Motor neuron (in vitro differentiated cells): ENCODE results near the gene ARHGEF7. TPM values are rescaled to one million over a fixed set of nuclear protein-coding genes. Genes with fewer than 3 reads are reported as not detected.

Source experiments
- ATAC-seq, 8 experiments: fragments of 200-7000 bp; cut with Tn5 transposase; replicated peaks in 6 of 8; 2 replicates each; pipeline ENCODE4 v1.8.0; 2021; ENCODE audit warnings: mild to moderate bottlenecking in 8 of 8, moderate library complexity in 8 of 8
- H3K27ac ChIP-seq, 2 donors: fragments of 250-450 bp; sonication (Bioruptor Pico); 2 replicates each; pipeline ENCODE4 v1.9.0; 2021; ENCODE audit warnings: antibody characterized with exemption in 2 of 2, mild to moderate bottlenecking in 2 of 2, moderate library complexity in 1 of 2
- H3K4me1 ChIP-seq, 2 donors: fragments of 250-450 bp; sonication (Bioruptor Pico); replicated peaks in 1 of 2; 2 replicates each; pipeline ENCODE4 v1.6.1; 2021; ENCODE audit warnings: antibody characterized with exemption in 2 of 2, mild to moderate bottlenecking in 2 of 2, moderate library complexity in 1 of 2
- H3K4me3 ChIP-seq, 5 donors: fragments of 250-450 bp; sonication (Bioruptor Pico); 2 replicates each; pipeline ENCODE4 v1.9.0; 2021; ENCODE audit warnings: antibody characterized with exemption in 5 of 5, mild to moderate bottlenecking in 5 of 5, moderate library complexity in 4 of 5
- WGBS, 10 experiments: fragments of 450-650 bp; shearing (Covaris generic); methylation state at CpG; one replicate each; pipeline ENCODE4 v1.0.0; 2022; 5-methylcytosine and 5-hydroxymethylcytosine counted together
- in situ Hi-C, 9 experiments: fragments of 400-800 bp; cut with MboI; loops; one replicate each; pipeline ENCODE4 v1.15.0; 2021; ENCODE audit warnings: low sequenced_read_pairs in 9 of 9, low pct_unique_long_range_greater_than_20kb in 2 of 9; ENCODE audit not compliant: unreplicated experiment in 9 of 9
- total RNA-seq, 8 experiments: library from RNA; unstranded; fragments of 300-600 nt; gene quantifications; 2 replicates each; pipeline versions ENCODE4 v1.2.3 to v1.2.4, GENCODE V29; 2022

The ARHGEF7 gene
- total RNA-seq, 8 experiments from 2014 or later, result 27.9 to 56.9 (median 50.5) TPM

GRCh38 chr13:111145506-111145905, 30.4 kb downstream of the ARHGEF7 start:
- no peak overlapping the region for H3K27ac ChIP-seq
- in situ Hi-C loops, result no loop called here
- no peak for ATAC-seq
- no peak overlapping the region for H3K4me3 ChIP-seq
- WGBS, 10 experiments, result 80 to 90% methylated on average over 2 to 3 of the region's 7 CpGs; no CpG with 5 or more reads in 8 of the 10 experiments
- peaks cover 0 to 5% of the 10 kb centered on the region in 2 donors for H3K4me1 ChIP-seq

- ATAC-seq, result peak in 2 of 8 experiments; percentile 2 to 3
- peak overlapping the region; percentile 62 to 97 (median 95) for H3K4me3 ChIP-seq
- peaks cover 9 to 14% of the 10 kb centered on the region in 2 donors for H3K4me1 ChIP-seq
- in situ Hi-C loops, result no loop called here
- 2 to 29% (median 8%) methylated on average over 3 to 10 of the region's 11 CpGs for WGBS, 10 experiments
- peak overlapping the region; percentile 94 to 97 for H3K27ac ChIP-seq
Measured at GRCh38 chr13:111152844-111153243, 37.7 kb downstream of the ARHGEF7 start.

- in situ Hi-C loops, result no loop called here
- peak; percentile 88 to 94 (median 90) for ATAC-seq
- Histone ChIP-seq H3K27ac (peak overlapping the region; percentile 94 to 97), H3K4me1 (peaks cover 9 to 14% of the 10 kb centered on the region in 2 donors), H3K4me3 (peak overlapping the region; percentile 62 to 97 (median 95))
- WGBS, 10 experiments, result 0% methylated on average over 7 to 10 of the region's 84 CpGs; no CpG with 5 or more reads in 8 of the 10 experiments
Measured at GRCh38 chr13:111153279-111153976, 38.3 kb downstream of the ARHGEF7 start.

- in situ Hi-C loops, result no loop called here
- peaks cover 9 to 14% of the 10 kb centered on the region in 2 donors for H3K4me1 ChIP-seq
- H3K4me3 ChIP-seq, result peak overlapping the region; percentile 62 to 97 (median 95)
- peak in 6 of 8 experiments; percentile 41 to 52 (median 47) for ATAC-seq
- 0 to 5% (median 0%) methylated on average over 3 to 10 of the region's 31 CpGs; no CpG with 5 or more reads in 7 of the 10 experiments for WGBS, 10 experiments
- peak overlapping the region; percentile 94 to 97 for H3K27ac ChIP-seq
Measured at GRCh38 chr13:111153977-111154332, 38.8 kb downstream of the ARHGEF7 start.

- WGBS, 10 experiments, result 75 to 100% (median 100%) methylated on average over 1 of the region's 1 CpG; no CpG with 5 or more reads in 7 of the 10 experiments
- H3K4me1 ChIP-seq, result peaks cover 9 to 14% of the 10 kb centered on the region in 2 donors
- in situ Hi-C loops, result no loop called here
- no peak for ATAC-seq
- no peak overlapping the region for H3K4me3 ChIP-seq
- no peak overlapping the region for H3K27ac ChIP-seq
Measured at GRCh38 chr13:111156421-111156820, 41.3 kb downstream of the ARHGEF7 start.

GRCh38 chr13:111158136-111158805, 43.2 kb downstream of the ARHGEF7 start:
- no peak for ATAC-seq
- in situ Hi-C loops, result no loop called here
- no peak overlapping the region for H3K27ac ChIP-seq
- H3K4me1 ChIP-seq, result peaks cover 6 to 10% of the 10 kb centered on the region in 2 donors
- no peak overlapping the region for H3K4me3 ChIP-seq

GRCh38 chr13:111159362-111160320, 44.5 kb downstream of the ARHGEF7 start:
- Histone ChIP-seq H3K4me3 (no peak overlapping the region), H3K27ac (no peak overlapping the region), H3K4me1 (peaks cover 4 to 7% of the 10 kb centered on the region in 2 donors)
- 92 to 100% (median 100%) methylated on average over 2 to 3 of the region's 3 CpGs for WGBS, 10 experiments
- in situ Hi-C loops, result no loop called here
- no peak for ATAC-seq

GRCh38 chr13:111160648-111161047, 45.5 kb downstream of the ARHGEF7 start:
- Histone ChIP-seq H3K4me1 (no peaks in the 10 kb centered on the region), H3K27ac (no peak overlapping the region), H3K4me3 (no peak overlapping the region)
- in situ Hi-C loops, result no loop called here
- ATAC-seq, result no peak
- WGBS, 10 experiments, result 40 to 100% (median 93%) methylated on average over 1 to 3 of the region's 3 CpGs; no CpG with 5 or more reads in 3 of the 10 experiments

GRCh38 chr13:111161601-111162600, 46.8 kb downstream of the ARHGEF7 start:
- Histone ChIP-seq H3K4me1 (no peaks in the 10 kb centered on the region), H3K27ac (no peak overlapping the region), H3K4me3 (no peak overlapping the region)
- WGBS, 10 experiments, result 61 to 100% (median 96%) methylated on average over 1 to 5 of the region's 5 CpGs
- in situ Hi-C loops, result no loop called here
- ATAC-seq, result no peak

- H3K4me1 ChIP-seq, result no peaks in the 10 kb centered on the region
- 47 to 100% (median 94%) methylated on average over 1 to 10 of the region's 10 CpGs for WGBS, 10 experiments
- no peak overlapping the region for H3K4me3 ChIP-seq
- no peak overlapping the region for H3K27ac ChIP-seq
- no peak for ATAC-seq
- in situ Hi-C loops, result no loop called here
Measured at GRCh38 chr13:111165241-111166010, 50.3 kb downstream of the ARHGEF7 start.

- WGBS, 10 experiments, result 80 to 100% (median 93%) methylated on average over 1 to 11 of the region's 11 CpGs
- ATAC-seq, result no peak
- in situ Hi-C loops, result no loop called here
- no peak overlapping the region for H3K27ac ChIP-seq
- no peak overlapping the region for H3K4me3 ChIP-seq
- no peaks in the 10 kb centered on the region for H3K4me1 ChIP-seq
Measured at GRCh38 chr13:111166882-111167675, 52.0 kb downstream of the ARHGEF7 start.
